Measurements from ENCODE around the gene NTNG1.

Gene NTNG1

DNA sequence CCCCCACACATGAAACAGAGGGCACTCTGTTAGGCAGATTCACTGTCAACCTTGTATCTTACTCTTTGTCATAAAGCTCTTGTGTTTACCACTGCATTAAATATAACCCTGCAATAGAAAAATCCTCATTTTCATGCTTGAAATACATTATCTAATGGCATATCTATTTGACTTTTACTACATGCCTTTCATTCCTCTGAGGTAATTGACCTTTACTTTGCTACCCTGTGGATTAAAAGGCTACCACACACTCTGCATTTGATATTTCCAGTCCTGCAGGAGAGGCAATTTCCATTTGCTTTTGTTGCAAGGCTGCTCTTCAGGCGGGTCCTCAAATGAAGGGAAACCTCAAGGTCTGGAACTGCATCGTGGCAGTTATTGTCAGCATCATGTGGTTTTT is 238.0 kb downstream of the NTNG1 start:
- H3K36me3 ChIP-seq (ENCODE audit: insufficient read depth) = no peaks in the 10 kb centered on the region
- H3K4me2 ChIP-seq = no peak overlapping the region
- no peak overlapping the region for H2AFZ ChIP-seq (ENCODE audit: low read depth)
- H3K4me3 ChIP-seq (IDR thresholded peaks at IDR 0.05; ENCODE audit: insufficient read depth, low read depth, low read length) = no peak overlapping the region
- H3K79me2 ChIP-seq (ENCODE audit: insufficient read depth, low read depth) = no peaks in the 10 kb centered on the region
- no peak overlapping the region for H3K9ac ChIP-seq
- H3K4me1 ChIP-seq (ENCODE audit: low read depth, poor library complexity, severe bottlenecking) = no peaks in the 10 kb centered on the region
- H4K20me1 ChIP-seq (ENCODE audit: insufficient read depth) = no peaks in the 10 kb centered on the region
- TF ChIP-seq, protein P1, sequence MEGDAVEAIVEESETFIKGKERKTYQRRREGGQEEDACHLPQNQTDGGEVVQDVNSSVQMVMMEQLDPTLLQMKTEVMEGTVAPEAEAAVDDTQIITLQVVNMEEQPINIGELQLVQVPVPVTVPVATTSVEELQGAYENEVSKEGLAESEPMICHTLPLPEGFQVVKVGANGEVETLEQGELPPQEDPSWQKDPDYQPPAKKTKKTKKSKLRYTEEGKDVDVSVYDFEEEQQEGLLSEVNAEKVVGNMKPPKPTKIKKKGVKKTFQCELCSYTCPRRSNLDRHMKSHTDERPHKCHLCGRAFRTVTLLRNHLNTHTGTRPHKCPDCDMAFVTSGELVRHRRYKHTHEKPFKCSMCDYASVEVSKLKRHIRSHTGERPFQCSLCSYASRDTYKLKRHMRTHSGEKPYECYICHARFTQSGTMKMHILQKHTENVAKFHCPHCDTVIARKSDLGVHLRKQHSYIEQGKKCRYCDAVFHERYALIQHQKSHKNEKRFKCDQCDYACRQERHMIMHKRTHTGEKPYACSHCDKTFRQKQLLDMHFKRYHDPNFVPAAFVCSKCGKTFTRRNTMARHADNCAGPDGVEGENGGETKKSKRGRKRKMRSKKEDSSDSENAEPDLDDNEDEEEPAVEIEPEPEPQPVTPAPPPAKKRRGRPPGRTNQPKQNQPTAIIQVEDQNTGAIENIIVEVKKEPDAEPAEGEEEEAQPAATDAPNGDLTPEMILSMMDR (conservative IDR thresholded peaks at IDR 0.05; ENCODE audit: low read depth, low read length) = no peak
- no peak overlapping the region for H3K27ac ChIP-seq
- no peaks in the 10 kb centered on the region for H3K27me3 ChIP-seq (ENCODE audit: insufficient read depth, low read depth)

DNA sequence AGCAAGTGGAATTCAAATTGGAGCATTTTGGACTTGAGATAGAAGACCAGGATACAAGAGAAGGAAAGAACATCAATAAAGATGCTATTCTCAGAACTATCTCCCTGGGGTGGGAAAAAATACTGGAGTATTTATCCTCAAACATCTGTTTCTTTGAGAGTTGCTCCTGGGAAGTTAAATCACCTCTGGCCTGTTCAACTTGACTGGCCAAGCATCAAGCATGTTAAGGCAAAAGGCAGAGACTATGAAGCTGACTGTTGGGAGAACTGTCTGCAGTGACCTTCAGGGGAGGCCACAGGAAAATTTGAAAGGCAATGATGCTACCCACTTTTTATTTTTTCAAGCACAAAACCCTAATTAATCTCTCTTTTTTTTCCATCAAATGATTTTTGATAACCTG is 239.0 kb downstream of the NTNG1 start:
- H3K4me3 ChIP-seq (IDR thresholded peaks at IDR 0.05; ENCODE audit: insufficient read depth, low read depth, low read length) = no peak overlapping the region
- H3K79me2 ChIP-seq (ENCODE audit: insufficient read depth, low read depth) = no peaks in the 10 kb centered on the region
- H3K27ac ChIP-seq = no peak overlapping the region
- no peaks in the 10 kb centered on the region for H3K4me1 ChIP-seq (ENCODE audit: low read depth, poor library complexity, severe bottlenecking)
- H3K9ac ChIP-seq = no peak overlapping the region
- no peak overlapping the region for H3K4me2 ChIP-seq
- no peaks in the 10 kb centered on the region for H4K20me1 ChIP-seq (ENCODE audit: insufficient read depth)
- no peaks in the 10 kb centered on the region for H3K27me3 ChIP-seq (ENCODE audit: insufficient read depth, low read depth)
- no peaks in the 10 kb centered on the region for H3K36me3 ChIP-seq (ENCODE audit: insufficient read depth)
- H2AFZ ChIP-seq (ENCODE audit: low read depth) = no peak overlapping the region
- TF ChIP-seq, protein P1 (conservative IDR thresholded peaks at IDR 0.05; ENCODE audit: low read depth, low read length) = no peak

DNA sequence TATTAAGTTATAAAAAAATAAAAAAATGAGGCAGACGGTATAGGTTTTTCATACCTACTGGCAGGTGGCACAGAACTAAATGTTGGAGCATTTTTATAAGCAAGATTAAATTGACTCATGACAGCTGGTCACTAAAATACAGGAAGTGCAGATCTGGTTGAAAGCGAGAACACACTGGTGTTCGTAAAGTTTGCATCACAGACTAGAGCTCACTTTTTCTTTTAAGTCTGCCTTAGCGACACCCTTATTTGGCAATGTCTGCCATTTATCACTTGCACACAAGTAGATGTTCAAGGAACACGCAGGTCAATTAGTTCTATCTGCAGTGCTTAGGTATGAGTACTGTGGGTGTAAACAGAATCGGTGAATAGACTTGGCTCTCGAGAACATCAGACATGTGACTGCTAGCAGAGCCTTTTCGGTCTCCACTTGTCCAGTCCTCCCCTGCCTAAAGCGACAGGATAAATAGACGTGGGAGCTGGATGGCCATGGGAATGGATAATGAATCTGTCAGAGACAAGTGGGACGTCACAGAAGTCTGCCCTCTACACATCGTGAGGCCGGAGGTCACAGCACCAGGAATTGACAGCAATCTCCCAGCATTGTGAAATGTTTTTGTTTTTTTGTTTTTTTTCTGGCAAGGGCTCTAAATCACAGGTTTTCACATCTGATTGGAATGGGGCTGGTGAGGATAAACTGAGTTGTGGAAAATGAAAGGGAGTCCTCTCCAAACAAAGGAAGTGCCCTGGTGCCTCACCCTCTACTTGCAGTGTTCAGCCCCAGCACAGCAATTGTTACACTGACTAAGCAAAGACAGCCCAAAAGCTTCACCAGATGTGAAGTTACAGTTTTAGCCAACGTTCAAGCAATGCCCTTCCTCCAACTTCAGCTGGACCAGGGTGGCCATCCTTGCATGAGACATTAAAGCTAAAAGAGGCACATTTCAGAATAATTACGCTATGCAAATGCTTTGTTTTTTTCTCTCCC is 248.9 kb downstream of the NTNG1 start:
- Histone ChIP-seq H3K4me3 (IDR thresholded peaks at IDR 0.05; ENCODE audit: insufficient read depth, low read depth, low read length) (no peak overlapping the region), H3K27ac (no peak overlapping the region), H3K4me1 (ENCODE audit: low read depth, poor library complexity, severe bottlenecking) (no peaks in the 10 kb centered on the region), H3K36me3 (ENCODE audit: insufficient read depth) (no peaks in the 10 kb centered on the region), H2AFZ (ENCODE audit: low read depth) (no peak overlapping the region), H4K20me1 (ENCODE audit: insufficient read depth) (no peaks in the 10 kb centered on the region), H3K4me2 (no peak overlapping the region), H3K9ac (no peak overlapping the region), H3K27me3 (ENCODE audit: insufficient read depth, low read depth) (no peaks in the 10 kb centered on the region), H3K79me2 (ENCODE audit: insufficient read depth, low read depth) (no peaks in the 10 kb centered on the region)
- TF ChIP-seq, protein P1 (conservative IDR thresholded peaks at IDR 0.05; ENCODE audit: low read depth, low read length) = no peak

DNA sequence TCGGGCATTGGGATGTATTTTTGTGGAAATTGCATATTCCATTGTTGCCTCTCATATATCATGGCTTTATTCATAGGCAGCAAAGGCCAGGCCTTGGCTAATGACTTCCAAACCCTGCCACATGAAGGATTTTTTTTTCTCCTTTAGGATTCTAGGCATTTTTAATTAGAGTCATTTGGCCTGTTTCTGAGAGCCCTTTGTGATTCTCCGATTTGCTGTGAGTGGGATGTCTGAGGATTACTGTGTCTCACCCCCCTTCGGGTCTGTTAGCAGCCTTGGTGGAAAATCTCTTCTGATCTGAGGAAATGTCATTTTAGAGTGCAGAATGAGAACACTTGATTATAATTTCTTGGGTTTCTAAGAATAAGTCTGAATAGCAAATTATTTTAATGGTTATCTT is 253.5 kb downstream of the NTNG1 start:
- H3K27ac ChIP-seq = no peak overlapping the region
- H3K4me3 ChIP-seq (IDR thresholded peaks at IDR 0.05; ENCODE audit: insufficient read depth, low read depth, low read length) = no peak overlapping the region
- no peaks in the 10 kb centered on the region for H3K27me3 ChIP-seq (ENCODE audit: insufficient read depth, low read depth)
- TF ChIP-seq, protein P1 (conservative IDR thresholded peaks at IDR 0.05; ENCODE audit: low read depth, low read length) = no peak
- no peaks in the 10 kb centered on the region for H3K36me3 ChIP-seq (ENCODE audit: insufficient read depth)
- no peaks in the 10 kb centered on the region for H3K79me2 ChIP-seq (ENCODE audit: insufficient read depth, low read depth)
- H3K4me2 ChIP-seq = no peak overlapping the region
- H2AFZ ChIP-seq (ENCODE audit: low read depth) = no peak overlapping the region
- no peaks in the 10 kb centered on the region for H3K4me1 ChIP-seq (ENCODE audit: low read depth, poor library complexity, severe bottlenecking)
- no peaks in the 10 kb centered on the region for H4K20me1 ChIP-seq (ENCODE audit: insufficient read depth)
- H3K9ac ChIP-seq = no peak overlapping the region
